ENCODE results near the gene CD4. TPM values are rescaled to one million over a fixed set of nuclear protein-coding genes. Genes with fewer than 3 reads are reported as not detected.

The CD4 gene
- total and polyA plus RNA-seq, 7 experiments from 2014 or later, result 164 to 576 (median 256) TPM

GRCh38 chr12:6819106-6820030 lies 30.0 kb downstream of the CD4 start:
- H3K9me3 ChIP-seq (ENCODE audit: control insufficient read depth in 2 of 3, low read length in 3 of 3), result no peaks in the 10 kb centered on the region

GRCh38 chr12:6820166-6820565 lies 30.8 kb downstream of the CD4 start:
- Mint-ChIP-seq H3K36me3 (peaks cover 11 to 29% (median 19%) of the 10 kb centered on the region in 5 donors), H3K27ac (peak overlapping the region in 3 of 9 donors; percentile 38 to 78 (median 64)), H3K4me1 (peaks cover 15 to 23% (median 20%) of the 10 kb centered on the region in 7 donors), H3K27me3 (peaks cover 4 to 30% (median 14%) of the 10 kb centered on the region in 5 donors), H3K9me3 (peaks cover 0 to 2% (median 0%) of the 10 kb centered on the region in 11 donors), H3K4me3 (peak overlapping the region in 1 of 10 donors; percentile 82)
- H3K4me3 ChIP-seq (ENCODE audit: low read length), result no peak overlapping the region
- POLR2A ChIA-PET, result interaction anchor here (3.6 kb wide), 1 partner anchor 31 kb away, joined by 12 read pairs; the partner anchor contains the start of gene CD4
- CTCF ChIA-PET, result interaction anchor here (1.3 to 6.6 kb wide), 2 partner anchors 16 to 68 kb away, joined by 4 to 94 read pairs; partner anchors contain the start of gene MLF2
- H3K4me1 ChIP-seq (ENCODE audit: control insufficient read depth in 2 of 2, insufficient read depth in 2 of 2, low read length in 2 of 2), result peaks cover 0 to 15% of the 10 kb centered on the region in 2 donors
- DNase-seq (no peak), ATAC-seq (no peak)
- H3K27ac ChIP-seq (ENCODE audit: low read depth, low read length), result no peak overlapping the region
- H3K27me3 ChIP-seq (ENCODE audit: control insufficient read depth in 2 of 2, insufficient read depth in 2 of 2, low read length in 2 of 2), result peaks cover 0 to 6% of the 10 kb centered on the region in 2 donors
- H3K36me3 ChIP-seq (ENCODE audit: control insufficient read depth in 2 of 3, insufficient read depth in 3 of 3, low read length in 3 of 3), result peaks cover 0 to 53% (median 16%) of the 10 kb centered on the region in 3 experiments
- no peaks in the 10 kb centered on the region for H3K9me3 ChIP-seq (ENCODE audit: control insufficient read depth in 2 of 3, low read length in 3 of 3)
- intact Hi-C loops (cut with micrococcal nuclease), result no loop called here

More at GRCh38 chr12:6819106-6820030, 30.0 kb downstream of the CD4 start:
- Histone ChIP-seq H3K4me1 (ENCODE audit: control insufficient read depth in 2 of 2, insufficient read depth in 2 of 2, low read length in 2 of 2) (peaks cover 0 to 15% of the 10 kb centered on the region in 2 donors), H3K4me3 (ENCODE audit: low read length) (no peak overlapping the region), H3K36me3 (ENCODE audit: control insufficient read depth in 2 of 3, insufficient read depth in 3 of 3, low read length in 3 of 3) (peaks cover 0 to 61% (median 17%) of the 10 kb centered on the region in 3 experiments), H3K27ac (ENCODE audit: low read depth, low read length) (no peak overlapping the region), H3K27me3 (ENCODE audit: control insufficient read depth in 2 of 2, insufficient read depth in 2 of 2, low read length in 2 of 2) (peaks cover 0 to 3% of the 10 kb centered on the region in 2 donors)
- ChIA-PET POLR2A (interaction anchor here (3.6 kb wide), 1 partner anchor 30 kb away, joined by 12 read pairs; the partner anchor contains the start of gene CD4), CTCF (interaction anchor here (1.9 kb wide), 1 partner anchor 66 kb away, joined by 4 read pairs; the partner anchor contains the start of gene MLF2)
- Mint-ChIP-seq H3K27ac (peak overlapping the region in 5 of 9 donors; percentile 10 to 65 (median 55)), H3K36me3 (peaks cover 11 to 34% (median 19%) of the 10 kb centered on the region in 5 donors), H3K27me3 (peaks cover 0 to 23% (median 9%) of the 10 kb centered on the region in 5 donors), H3K4me1 (peaks cover 15 to 23% (median 20%) of the 10 kb centered on the region in 7 donors), H3K9me3 (peaks cover 0 to 2% (median 0%) of the 10 kb centered on the region in 11 donors), H3K4me3 (peak overlapping the region in 1 of 10 donors; percentile 30)
- ATAC-seq (no peak), DNase-seq (no peak)
- intact Hi-C loops (cut with micrococcal nuclease), result no loop called here

- Mint-ChIP-seq H3K4me1 (peaks cover 20 to 28% (median 25%) of the 10 kb centered on the region in 7 donors), H3K9me3 (peaks cover 0 to 2% (median 0%) of the 10 kb centered on the region in 11 donors), H3K27me3 (peaks cover 9 to 37% (median 20%) of the 10 kb centered on the region in 5 donors), H3K27ac (peak within 1 kb of the TSS in 8 of 9 donors; percentile 8 to 80 (median 66)), H3K4me3 (peak within 1 kb of the TSS; percentile 55 to 82 (median 74)), H3K36me3 (peaks cover 9 to 20% (median 15%) of the 10 kb centered on the region in 5 donors)
- no peaks in the 10 kb centered on the region for H3K9me3 ChIP-seq (ENCODE audit: control insufficient read depth in 2 of 3, low read length in 3 of 3)
- no peak within 1 kb of the TSS for H3K27ac ChIP-seq (ENCODE audit: low read depth, low read length)
- ChIA-PET CTCF (interaction anchor here (0.6 to 6.6 kb wide), 8 partner anchors 14 to 335 kb away, joined by 3 to 94 read pairs (median 3); partner anchors contain the start of genes CDCA3, MLF2 and USP5), POLR2A (interaction anchor here (0.7 to 13.2 kb wide), 12 partner anchors 10 to 254 kb away, joined by 3 to 91 read pairs (median 4); partner anchors contain the start of genes CD4, MLF2 and PTMS)
- H3K4me1 ChIP-seq (ENCODE audit: control insufficient read depth in 2 of 2, insufficient read depth in 2 of 2, low read length in 2 of 2), result peaks cover 0 to 15% of the 10 kb centered on the region in 2 donors
- DNase-seq, result peak in 1 of 9 donors; percentile 17
- H3K36me3 ChIP-seq (ENCODE audit: control insufficient read depth in 2 of 3, insufficient read depth in 3 of 3, low read length in 3 of 3), result peaks cover 0 to 36% (median 16%) of the 10 kb centered on the region in 3 experiments
- intact Hi-C loops (cut with micrococcal nuclease), result loop anchor here in 1 of 2 donors (1.0 kb wide), 1 partner anchor 69 kb away; the partner anchor contains the start of gene MLF2
- peak; percentile 5 for ATAC-seq
- peaks cover 0 to 8% of the 10 kb centered on the region in 2 donors for H3K27me3 ChIP-seq (ENCODE audit: control insufficient read depth in 2 of 2, insufficient read depth in 2 of 2, low read length in 2 of 2)
- H3K4me3 ChIP-seq (ENCODE audit: low read length), result no peak within 1 kb of the TSS
Measured at GRCh38 chr12:6821591-6822425, 32.5 kb downstream of the CD4 start, which contains the start of gene GPR162. Gene GPR162 (plus strand): TSS chr12:6821821. CDS start chr12:6823899, 2,078 bp downstream.

GRCh38 chr12:6822426-6823135 lies 33.3 kb downstream of the CD4 start:
- H3K9me3 Mint-ChIP-seq, result peaks cover 0 to 3% (median 0%) of the 10 kb centered on the region in 11 donors
- Histone ChIP-seq H3K4me1 (ENCODE audit: control insufficient read depth in 2 of 2, insufficient read depth in 2 of 2, low read length in 2 of 2) (peaks cover 3 to 15% of the 10 kb centered on the region in 2 donors), H3K27me3 (ENCODE audit: control insufficient read depth in 2 of 2, insufficient read depth in 2 of 2, low read length in 2 of 2) (peaks cover 0 to 8% of the 10 kb centered on the region in 2 donors), H3K36me3 (ENCODE audit: control insufficient read depth in 2 of 3, insufficient read depth in 3 of 3, low read length in 3 of 3) (peaks cover 0 to 29% (median 12%) of the 10 kb centered on the region in 3 experiments), H3K4me3 (ENCODE audit: low read length) (no peak overlapping the region), H3K27ac (ENCODE audit: low read depth, low read length) (no peak overlapping the region), H3K9me3 (ENCODE audit: control insufficient read depth in 2 of 3, low read length in 3 of 3) (no peaks in the 10 kb centered on the region)
- CTCF ChIA-PET, result interaction anchor here (0.7 to 6.6 kb wide), 4 partner anchors 13 to 90 kb away, joined by 3 to 94 read pairs (median 15); partner anchors contain the start of gene MLF2
- peaks cover 25 to 34% (median 30%) of the 10 kb centered on the region in 7 donors for H3K4me1 Mint-ChIP-seq
- peak overlapping the region in 2 of 9 donors; percentile 18 to 26 for H3K27ac Mint-ChIP-seq
- POLR2A ChIA-PET, result interaction anchor here (0.7 to 13.2 kb wide), 4 partner anchors 33 to 255 kb away, joined by 3 to 91 read pairs (median 8); partner anchors contain the start of genes CD4, MLF2 and PTMS
- H3K4me3 Mint-ChIP-seq, result peak overlapping the region in 7 of 10 donors; percentile 31 to 82 (median 69)
- H3K27me3 Mint-ChIP-seq, result peaks cover 9 to 42% (median 25%) of the 10 kb centered on the region in 5 donors
- intact Hi-C loops (cut with micrococcal nuclease), result no loop called here
- DNase-seq (no peak), ATAC-seq (no peak)
- peaks cover 4 to 16% (median 10%) of the 10 kb centered on the region in 5 donors for H3K36me3 Mint-ChIP-seq
